HEK293 (cell line): ENCODE data around the gene C1orf52.

ENCODE experiments used
- CTCF ChIA-PET: fragments of 350-600 bp; formaldehyde crosslinking; extraction: SDS; loops from one replicate; lab custom pipeline; 2021; ENCODE audit warnings: antibody characterized with exemption; lab: Yijun Ruan, JAX
- POLR2A ChIA-PET: fragments of 300-600 bp; formaldehyde crosslinking; extraction: SDS; loops from one replicate; lab custom pipeline; 2020; ENCODE audit warnings: antibody characterized with exemption, inconsistent platforms; lab: Yijun Ruan, JAX
- H3K27ac ChIP-seq: fragments of 200-500 bp; sonication (Bioruptor generic); 2 replicates; pipeline ENCODE4 v1.5.1; 2014; ENCODE audit warnings: low read depth, low read length, control low read depth, inconsistent platforms; ENCODE audit errors: extremely low read depth
- H3K36me3 ChIP-seq, 2 experiments: fragments of 200-500 bp in 1 of 2; sonication (Bioruptor generic) in 1 of 2; 1 replicate in 1 of 2; 2 replicates in 1 of 2; pipeline ENCODE4 v1.5.1; 2014 to 2017; ENCODE audit warnings: inconsistent platforms in 2 of 2, low read length in 2 of 2; ENCODE audit not compliant: control insufficient read depth in 2 of 2, insufficient read depth in 1 of 2
- H3K4me1 ChIP-seq: fragments of 200-500 bp; sonication (Bioruptor generic); 2 replicates; pipeline ENCODE4 v1.5.1; 2014; ENCODE audit warnings: mild to moderate bottlenecking, low read length, inconsistent platforms; ENCODE audit not compliant: control insufficient read depth, insufficient read depth
- H3K4me3 ChIP-seq: 2 replicates; pipeline ENCODE4 v1.5.1; 2011; ENCODE audit warnings: low read depth, mild to moderate bottlenecking, control low read depth, low read length, moderate library complexity
- H3K9me3 ChIP-seq: fragments of 200-500 bp; sonication (Bioruptor generic); 2 replicates; pipeline ENCODE4 v1.5.1; 2014; ENCODE audit warnings: low read depth, low read length, inconsistent platforms; ENCODE audit not compliant: control insufficient read depth, insufficient read depth
- BCL11B ChIP-seq: fragments of 450-650 bp; formaldehyde crosslinking; IDR thresholded peaks from 2 replicates; pipeline ENCODE4 v1.5.1; 2016; ENCODE audit warnings: low read depth, missing biosample characterization, missing genetic modification characterization
- GLI2 ChIP-seq: fragments of 450-650 bp; formaldehyde crosslinking; IDR thresholded peaks from 2 replicates; pipeline ENCODE4; 2017; ENCODE audit warnings: missing biosample characterization, missing genetic modification characterization, low read depth, borderline replicate concordance
- INSM2 ChIP-seq: fragments of 450-650 bp; formaldehyde crosslinking; IDR thresholded peaks from 2 replicates; pipeline ENCODE4 v1.5.1; 2016; ENCODE audit warnings: missing biosample characterization, missing genetic modification characterization
- KLF16 ChIP-seq: fragments of 450-650 bp; formaldehyde crosslinking; IDR thresholded peaks from 2 replicates; pipeline ENCODE4 v1.5.1; 2017; ENCODE audit warnings: missing biosample characterization, missing genetic modification characterization
- KLF8 ChIP-seq: fragments of 450-650 bp; formaldehyde crosslinking; IDR thresholded peaks from 2 replicates; pipeline ENCODE4 v1.5.1; 2016; ENCODE audit warnings: missing biosample characterization, missing genetic modification characterization
- PRDM4 ChIP-seq: fragments of 450-650 bp; formaldehyde crosslinking; IDR thresholded peaks from 2 replicates; pipeline ENCODE4 v1.5.1; 2017; ENCODE audit warnings: missing biosample characterization, missing genetic modification characterization
- SCRT1 ChIP-seq: fragments of 450-650 bp; formaldehyde crosslinking; IDR thresholded peaks from 2 replicates; pipeline ENCODE4 v1.5.1; 2016; ENCODE audit warnings: missing biosample characterization, missing genetic modification characterization, borderline replicate concordance
- TRIM28 ChIP-seq: IDR thresholded peaks from 2 replicates; pipeline ENCODE4 v1.6.1; 2011; ENCODE audit warnings: low read length, control low read depth, borderline replicate concordance
- WT1 ChIP-seq: fragments of 450-650 bp; formaldehyde crosslinking; IDR thresholded peaks from 2 replicates; pipeline ENCODE4 v1.5.1; 2016; ENCODE audit warnings: missing biosample characterization, missing genetic modification characterization
- YY1 ChIP-seq: fragments of 450-650 bp; formaldehyde crosslinking; IDR thresholded peaks from 2 replicates; pipeline ENCODE4 v1.5.1; 2018; ENCODE audit warnings: missing biosample characterization, missing genetic modification characterization
- ZBTB44 ChIP-seq: fragments of 450-650 bp; IDR thresholded peaks from 2 replicates; pipeline ENCODE4 v1.5.1; 2018; ENCODE audit warnings: missing biosample characterization, mild to moderate bottlenecking, missing genetic modification characterization
- ZBTB7A ChIP-seq: fragments of 450-650 bp; formaldehyde crosslinking; IDR thresholded peaks from 2 replicates; pipeline ENCODE4 v1.5.1; 2016; ENCODE audit warnings: low read depth, missing biosample characterization, missing genetic modification characterization
- ZFP41 ChIP-seq: fragments of 450-650 bp; formaldehyde crosslinking; IDR thresholded peaks from 2 replicates; pipeline ENCODE4 v1.5.1; 2016; ENCODE audit warnings: missing biosample characterization, missing genetic modification characterization, borderline replicate concordance
- ZNF133 ChIP-seq: fragments of 450-650 bp; formaldehyde crosslinking; IDR thresholded peaks from 2 replicates; pipeline ENCODE4 v1.5.1; 2016; ENCODE audit warnings: missing biosample characterization, missing genetic modification characterization
- ZNF140 ChIP-seq: fragments of 450-650 bp; formaldehyde crosslinking; IDR thresholded peaks from 2 replicates; pipeline ENCODE4 v1.5.1; 2016; ENCODE audit warnings: missing biosample characterization, missing genetic modification characterization
- ZNF398 ChIP-seq: fragments of 450-650 bp; formaldehyde crosslinking; IDR thresholded peaks from 2 replicates; pipeline ENCODE4 v1.5.1; 2017; ENCODE audit warnings: missing biosample characterization, missing genetic modification characterization
- ZNF416 ChIP-seq: fragments of 450-650 bp; formaldehyde crosslinking; IDR thresholded peaks from 2 replicates; pipeline ENCODE4 v1.5.1; 2016; ENCODE audit warnings: missing biosample characterization, missing genetic modification characterization
- ZNF423 ChIP-seq: fragments of 450-650 bp; formaldehyde crosslinking; IDR thresholded peaks from 2 replicates; pipeline ENCODE4 v1.5.1; 2016; ENCODE audit warnings: missing biosample characterization, missing genetic modification characterization
- ZNF426 ChIP-seq: fragments of 450-650 bp; formaldehyde crosslinking; IDR thresholded peaks from 2 replicates; pipeline ENCODE4 v1.5.1; 2017; ENCODE audit warnings: missing biosample characterization, missing genetic modification characterization, mild to moderate bottlenecking, inconsistent platforms, moderate library complexity
- ZNF549 ChIP-seq: fragments of 450-650 bp; IDR thresholded peaks from 2 replicates; pipeline ENCODE4 v1.5.1; 2018; ENCODE audit warnings: missing biosample characterization, missing genetic modification characterization, mild to moderate bottlenecking, inconsistent platforms, moderate library complexity
- ZNF610 ChIP-seq: fragments of 450-650 bp; formaldehyde crosslinking; IDR thresholded peaks from 2 replicates; pipeline ENCODE4 v1.5.1; 2016; ENCODE audit warnings: missing biosample characterization, missing genetic modification characterization, borderline replicate concordance
- ZNF629 ChIP-seq: fragments of 450-650 bp; formaldehyde crosslinking; IDR thresholded peaks from 2 replicates; pipeline ENCODE4 v1.5.1; 2017; ENCODE audit warnings: missing biosample characterization, missing genetic modification characterization
- ZNF704 ChIP-seq: fragments of 450-650 bp; formaldehyde crosslinking; IDR thresholded peaks from 2 replicates; pipeline ENCODE4 v1.5.1; 2016; ENCODE audit warnings: missing biosample characterization, missing genetic modification characterization
- ZNF785 ChIP-seq: fragments of 450-650 bp; formaldehyde crosslinking; IDR thresholded peaks from 2 replicates; pipeline ENCODE4 v1.5.1; 2016; ENCODE audit warnings: missing biosample characterization, missing genetic modification characterization
- ZSCAN16 ChIP-seq: fragments of 450-650 bp; formaldehyde crosslinking; IDR thresholded peaks from 2 replicates; pipeline ENCODE4 v1.5.1; 2016; ENCODE audit warnings: missing biosample characterization, missing genetic modification characterization
- ZSCAN30 ChIP-seq: fragments of 450-650 bp; IDR thresholded peaks from 2 replicates; pipeline ENCODE4 v1.5.1; 2018; ENCODE audit warnings: missing biosample characterization, mild to moderate bottlenecking, missing genetic modification characterization, moderate library complexity

Gene C1orf52

GRCh38 chr1:85202092-85202863, 57.2 kb downstream of the C1orf52 start (continued):
- TF ChIP-seq ZNF423 (tag by site-specific recombination), result no peak
- TF ChIP-seq ZNF549 (tag by site-specific recombination), result peak; percentile 12; the same call in 1 of the 2 replicates
- TF ChIP-seq ZBTB44 (tag by site-specific recombination), result 0 out of 2 replicates have a peak, but pooled peaks have one; percentile 19
- TF ChIP-seq ZNF785, result no peak
- 0 out of 2 replicates have a peak, but pooled peaks have one; percentile 13 for TF ChIP-seq KLF16 (tag by site-specific recombination)
- 0 out of 2 replicates have a peak, but pooled peaks have one; percentile 47 for TF ChIP-seq TRIM28
- 0 out of 2 replicates have a peak, but pooled peaks have one; percentile 8 for TF ChIP-seq ZSCAN30
- no peak for TF ChIP-seq WT1 (tag by site-specific recombination)
- no peak for TF ChIP-seq INSM2 (tag by site-specific recombination)
- no peak for TF ChIP-seq SCRT1 (tag by site-specific recombination)
- TF ChIP-seq ZNF133, result peak; percentile 56; the same call in 1 of the 2 replicates
- TF ChIP-seq ZNF610 (tag by site-specific recombination), result 0 out of 2 replicates have a peak, but pooled peaks have one; percentile 5

- Histone ChIP-seq H3K27ac (peak overlapping the region; percentile 96), H3K4me1 (peaks cover 8% of the 10 kb centered on the region; the same call in 1 of the 2 replicates), H3K9me3 (no peaks in the 10 kb centered on the region), H3K36me3 (no peaks in the 10 kb centered on the region), H3K4me3 (peak overlapping the region; percentile 98)
- ChIA-PET POLR2A (interaction anchor here (0.7 to 4.1 kb wide), 6 partner anchors 11 to 58 kb away, joined by 3 to 19 read pairs (median 4); partner anchors contain the start of gene C1orf52), CTCF (interaction anchor here (0.6 to 2.1 kb wide), 7 partner anchors 29 to 1572 kb away, joined by 3 to 7 read pairs (median 4); partner anchors contain the start of gene C1orf52)
- TF ChIP-seq ZBTB7A (tag by site-specific recombination) (peak; percentile 82), ZNF426 (tag by site-specific recombination) (no peak), ZNF398 (tag by site-specific recombination) (peak; percentile 94), GLI2 (tag by site-specific recombination) (no peak), BCL11B (tag by site-specific recombination) (peak; percentile 11; the same call in 1 of the 2 replicates), ZNF704 (0 out of 2 replicates have a peak, but pooled peaks have one; percentile 63), PRDM4 (tag by site-specific recombination) (no peak), KLF8 (tag by site-specific recombination) (peak; percentile 85), ZSCAN16 (tag by site-specific recombination) (no peak), ZNF140 (no peak), ZNF416 (tag by site-specific recombination) (no peak), ZNF629 (tag by site-specific recombination) (no peak), ZFP41 (no peak), YY1 (tag by site-specific recombination) (no peak; the same call in 1 of the 2 replicates)
Observed at GRCh38 chr1:85201340-85202091, 57.9 kb downstream of the C1orf52 start.
